Measurements from ENCODE around the gene CD209. TPM values are rescaled to one million over a fixed set of nuclear protein-coding genes. Genes with fewer than 3 reads are reported as not detected.

Gene CD209
- total RNA-seq, 1 experiment from 2014 or later: not detected

DNA sequence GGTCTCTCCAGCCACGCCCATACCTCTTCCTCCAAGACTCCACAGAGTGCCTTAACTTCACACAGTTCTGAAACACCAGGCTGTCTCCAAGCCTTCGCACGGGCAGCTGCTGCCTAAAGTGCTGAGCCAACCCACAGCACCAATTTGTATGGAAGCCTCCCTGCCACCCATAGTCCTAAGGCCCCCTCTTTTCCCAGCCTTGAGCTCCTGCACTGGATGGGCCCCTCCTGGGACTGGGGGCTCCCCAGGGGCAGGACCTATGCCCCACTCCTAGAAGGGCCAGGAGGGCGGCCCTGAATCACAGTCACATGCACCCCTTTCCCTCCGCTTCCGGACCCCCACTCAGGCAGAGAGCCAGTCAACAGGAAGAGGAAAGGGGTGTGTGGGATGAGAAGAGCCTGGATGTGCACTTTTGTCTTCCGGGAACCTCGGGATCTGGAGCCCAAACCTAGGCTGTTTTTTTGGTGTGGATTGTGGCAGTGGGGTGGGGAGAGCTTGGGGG, 40.3 kb downstream of the CD209 start:
- no peaks in the 10 kb centered on the region for H3K9me3 ChIP-seq (ENCODE audit: control insufficient read depth in 1 of 2, insufficient read depth in 1 of 2, low read depth in 1 of 2, low read length in 2 of 2)
- ATAC-seq (no peak), DNase-seq (ENCODE audit: low read depth, low spot score) (no peak)
- H3K9ac ChIP-seq (ENCODE audit: low read length): no peak overlapping the region
- H3K27me3 ChIP-seq (ENCODE audit: insufficient read depth, low read length): no peaks in the 10 kb centered on the region
- H3K79me2 ChIP-seq (ENCODE audit: insufficient read depth, low read length): no peaks in the 10 kb centered on the region
- ChIA-PET POLR2A (no interaction called here), CTCF (no interaction called here), RAD21 (ENCODE audit: low non-redundant PET in 1 of 2, low total read pairs in 2 of 2, uncharacterized antibody in 2 of 2, unreplicated experiment in 2 of 2) (no interaction called here)
- no peak for TF ChIP-seq JUND (IDR thresholded peaks at IDR 0.05)
- no peak for TF ChIP-seq SIN3A (IDR thresholded peaks at IDR 0.05; ENCODE audit: low read depth)
- TF ChIP-seq, protein P1, sequence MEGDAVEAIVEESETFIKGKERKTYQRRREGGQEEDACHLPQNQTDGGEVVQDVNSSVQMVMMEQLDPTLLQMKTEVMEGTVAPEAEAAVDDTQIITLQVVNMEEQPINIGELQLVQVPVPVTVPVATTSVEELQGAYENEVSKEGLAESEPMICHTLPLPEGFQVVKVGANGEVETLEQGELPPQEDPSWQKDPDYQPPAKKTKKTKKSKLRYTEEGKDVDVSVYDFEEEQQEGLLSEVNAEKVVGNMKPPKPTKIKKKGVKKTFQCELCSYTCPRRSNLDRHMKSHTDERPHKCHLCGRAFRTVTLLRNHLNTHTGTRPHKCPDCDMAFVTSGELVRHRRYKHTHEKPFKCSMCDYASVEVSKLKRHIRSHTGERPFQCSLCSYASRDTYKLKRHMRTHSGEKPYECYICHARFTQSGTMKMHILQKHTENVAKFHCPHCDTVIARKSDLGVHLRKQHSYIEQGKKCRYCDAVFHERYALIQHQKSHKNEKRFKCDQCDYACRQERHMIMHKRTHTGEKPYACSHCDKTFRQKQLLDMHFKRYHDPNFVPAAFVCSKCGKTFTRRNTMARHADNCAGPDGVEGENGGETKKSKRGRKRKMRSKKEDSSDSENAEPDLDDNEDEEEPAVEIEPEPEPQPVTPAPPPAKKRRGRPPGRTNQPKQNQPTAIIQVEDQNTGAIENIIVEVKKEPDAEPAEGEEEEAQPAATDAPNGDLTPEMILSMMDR (IDR thresholded peaks at IDR 0.05 in 2 of 3, conservative IDR thresholded peaks at IDR 0.05 in 1 of 3; ENCODE audit: borderline replicate concordance in 1 of 3, insufficient read depth in 1 of 3, low read depth in 2 of 3, low read length in 2 of 3): no peak
- TF ChIP-seq EZH2phosphoT487 (IDR thresholded peaks at IDR 0.05; ENCODE audit: borderline replicate concordance): no peak
- no peak for TF ChIP-seq POLR2A (IDR thresholded peaks at IDR 0.05; ENCODE audit: borderline replicate concordance, extremely low read depth, insufficient read depth, insufficient read length)
- TF ChIP-seq, protein P2, sequence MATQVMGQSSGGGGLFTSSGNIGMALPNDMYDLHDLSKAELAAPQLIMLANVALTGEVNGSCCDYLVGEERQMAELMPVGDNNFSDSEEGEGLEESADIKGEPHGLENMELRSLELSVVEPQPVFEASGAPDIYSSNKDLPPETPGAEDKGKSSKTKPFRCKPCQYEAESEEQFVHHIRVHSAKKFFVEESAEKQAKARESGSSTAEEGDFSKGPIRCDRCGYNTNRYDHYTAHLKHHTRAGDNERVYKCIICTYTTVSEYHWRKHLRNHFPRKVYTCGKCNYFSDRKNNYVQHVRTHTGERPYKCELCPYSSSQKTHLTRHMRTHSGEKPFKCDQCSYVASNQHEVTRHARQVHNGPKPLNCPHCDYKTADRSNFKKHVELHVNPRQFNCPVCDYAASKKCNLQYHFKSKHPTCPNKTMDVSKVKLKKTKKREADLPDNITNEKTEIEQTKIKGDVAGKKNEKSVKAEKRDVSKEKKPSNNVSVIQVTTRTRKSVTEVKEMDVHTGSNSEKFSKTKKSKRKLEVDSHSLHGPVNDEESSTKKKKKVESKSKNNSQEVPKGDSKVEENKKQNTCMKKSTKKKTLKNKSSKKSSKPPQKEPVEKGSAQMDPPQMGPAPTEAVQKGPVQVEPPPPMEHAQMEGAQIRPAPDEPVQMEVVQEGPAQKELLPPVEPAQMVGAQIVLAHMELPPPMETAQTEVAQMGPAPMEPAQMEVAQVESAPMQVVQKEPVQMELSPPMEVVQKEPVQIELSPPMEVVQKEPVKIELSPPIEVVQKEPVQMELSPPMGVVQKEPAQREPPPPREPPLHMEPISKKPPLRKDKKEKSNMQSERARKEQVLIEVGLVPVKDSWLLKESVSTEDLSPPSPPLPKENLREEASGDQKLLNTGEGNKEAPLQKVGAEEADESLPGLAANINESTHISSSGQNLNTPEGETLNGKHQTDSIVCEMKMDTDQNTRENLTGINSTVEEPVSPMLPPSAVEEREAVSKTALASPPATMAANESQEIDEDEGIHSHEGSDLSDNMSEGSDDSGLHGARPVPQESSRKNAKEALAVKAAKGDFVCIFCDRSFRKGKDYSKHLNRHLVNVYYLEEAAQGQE (IDR thresholded peaks at IDR 0.05; ENCODE audit: low read depth): no peak
- TF ChIP-seq ZNF274 (IDR thresholded peaks at IDR 0.05; ENCODE audit: low read depth, low read length): no peak
- no peak for TF ChIP-seq EGR1 (IDR thresholded peaks at IDR 0.05; ENCODE audit: low read depth)
- no peak for TF ChIP-seq CEBPB (IDR thresholded peaks at IDR 0.05; ENCODE audit: low read depth)
- no peak for TF ChIP-seq YY1 (IDR thresholded peaks at IDR 0.05; ENCODE audit: extremely low read depth, insufficient replicate concordance, low read depth, low read length)
- TF ChIP-seq ATF3 (IDR thresholded peaks at IDR 0.05): no peak
- TF ChIP-seq ZFX (IDR thresholded peaks at IDR 0.05): no peak
- no peak for TF ChIP-seq SRF (IDR thresholded peaks at IDR 0.05; ENCODE audit: low read depth)
- no peak for TF ChIP-seq ZBTB33 (IDR thresholded peaks at IDR 0.05; ENCODE audit: extremely low read depth, insufficient replicate concordance, low read length)
- TF ChIP-seq TCF7L2 (IDR thresholded peaks at IDR 0.05; ENCODE audit: borderline replicate concordance, extremely low read depth, insufficient read depth, insufficient read length): no peak
- TF ChIP-seq CBX3 (IDR thresholded peaks at IDR 0.05; ENCODE audit: low read depth): no peak
- no peaks in the 10 kb centered on the region for H3K36me3 ChIP-seq (ENCODE audit: control insufficient read depth in 1 of 2, insufficient read depth in 2 of 2, low read length in 2 of 2)
- no peak overlapping the region for H2AFZ ChIP-seq (ENCODE audit: low read depth, low read length, poor library complexity, severe bottlenecking)
- no peaks in the 10 kb centered on the region for H3K4me1 ChIP-seq (ENCODE audit: control insufficient read depth in 1 of 2, insufficient read depth in 2 of 2, low read length in 2 of 2)
- BruUV-seq (replicated peaks): no TSS peak
- no peak overlapping the region for H3K27ac ChIP-seq (ENCODE audit: low read depth, low read length)
- H3K9me2 ChIP-seq (ENCODE audit: insufficient read depth): no peaks in the 10 kb centered on the region
- H3K4me2 ChIP-seq (ENCODE audit: low read length): no peak overlapping the region
- H3K4me3 ChIP-seq (replicated peaks in 1 of 2; ENCODE audit: low read depth in 1 of 2, low read length in 2 of 2): no peak overlapping the region
- intact Hi-C loops (cut with micrococcal nuclease): no loop called here
- H4K20me1 ChIP-seq (ENCODE audit: insufficient read depth): no peaks in the 10 kb centered on the region

Measured in HCT116 (cell line).